GM12878 (cell line): Measurements from ENCODE around the gene METTL21C.

Source experiments
- POLR2A ChIP-seq: IDR thresholded peaks from 2 replicates; pipeline ENCODE4 v1.6.1; 2011; ENCODE audit warnings: low read depth, mild to moderate bottlenecking, low read length
- RAD51 ChIP-seq: fragments of 450-650 bp; IDR thresholded peaks from 2 replicates; pipeline ENCODE4 v1.6.1; 2016; ENCODE audit warnings: moderate library complexity, mild to moderate bottlenecking, inconsistent platforms
- RFX5 ChIP-seq: IDR thresholded peaks from 2 replicates; pipeline ENCODE4 v1.6.1; 2011; ENCODE audit warnings: low read depth, low read length, improper control_type of control experiment
- TCF7 ChIP-seq: IDR thresholded peaks from 2 replicates; pipeline ENCODE4 v1.6.1; 2014; ENCODE audit warnings: antibody characterized with exemption, borderline replicate concordance
- TF ChIP-seq, protein P1 (sequence below): fragments of 450-650 bp; IDR thresholded peaks from 2 replicates; pipeline ENCODE4 v1.6.1; 2018; ENCODE audit warnings: borderline replicate concordance, mild to moderate bottlenecking; ENCODE audit not compliant: partially characterized antibody
- TF ChIP-seq, protein P2 (sequence below): fragments of 450-650 bp; IDR thresholded peaks from 2 replicates; pipeline ENCODE4 v1.6.1; 2017; ENCODE audit warnings: mild to moderate bottlenecking

DNA sequence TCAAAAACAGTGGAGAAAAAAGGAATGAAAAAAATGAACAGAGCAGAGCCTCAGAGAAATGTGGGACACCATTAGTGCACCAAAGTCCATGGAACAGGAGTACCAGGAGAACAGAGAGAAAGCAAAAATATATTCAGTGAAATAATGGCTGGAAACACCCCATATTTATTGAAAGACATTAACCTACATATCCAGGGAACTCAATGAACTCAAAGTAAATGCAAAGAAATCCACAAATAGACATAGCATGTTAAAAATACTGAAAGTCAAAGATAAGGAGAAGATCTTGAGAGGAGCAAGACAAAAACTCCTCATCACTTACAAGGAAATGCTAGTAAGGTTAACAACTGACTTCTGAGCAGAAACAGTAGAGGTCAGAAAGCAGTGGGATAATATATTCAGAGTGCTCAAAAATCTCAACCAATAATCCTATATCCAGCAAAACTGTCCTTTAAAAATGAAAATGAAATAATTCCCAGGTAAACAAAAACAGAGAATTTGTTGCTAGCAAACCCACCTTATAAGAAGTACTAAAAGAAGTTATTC is 35.6 kb downstream of the METTL21C start:
- TF ChIP-seq RAD51 (no peak), RFX5 (no peak), POLR2A (no peak), TCF7 (no peak)
- TF ChIP-seq, protein P1, sequence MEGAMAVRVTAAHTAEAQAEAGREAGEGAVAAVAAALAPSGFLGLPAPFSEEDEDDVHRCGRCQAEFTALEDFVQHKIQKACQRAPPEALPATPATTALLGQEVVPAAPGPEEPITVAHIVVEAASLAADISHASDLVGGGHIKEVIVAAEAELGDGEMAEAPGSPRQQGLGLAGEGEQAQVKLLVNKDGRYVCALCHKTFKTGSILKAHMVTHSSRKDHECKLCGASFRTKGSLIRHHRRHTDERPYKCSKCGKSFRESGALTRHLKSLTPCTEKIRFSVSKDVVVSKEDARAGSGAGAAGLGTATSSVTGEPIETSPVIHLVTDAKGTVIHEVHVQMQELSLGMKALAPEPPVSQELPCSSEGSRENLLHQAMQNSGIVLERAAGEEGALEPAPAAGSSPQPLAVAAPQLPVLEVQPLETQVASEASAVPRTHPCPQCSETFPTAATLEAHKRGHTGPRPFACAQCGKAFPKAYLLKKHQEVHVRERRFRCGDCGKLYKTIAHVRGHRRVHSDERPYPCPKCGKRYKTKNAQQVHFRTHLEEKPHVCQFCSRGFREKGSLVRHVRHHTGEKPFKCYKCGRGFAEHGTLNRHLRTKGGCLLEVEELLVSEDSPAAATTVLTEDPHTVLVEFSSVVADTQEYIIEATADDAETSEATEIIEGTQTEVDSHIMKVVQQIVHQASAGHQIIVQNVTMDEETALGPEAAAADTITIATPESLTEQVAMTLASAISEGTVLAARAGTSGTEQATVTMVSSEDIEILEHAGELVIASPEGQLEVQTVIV = no peak
- TF ChIP-seq, protein P2, sequence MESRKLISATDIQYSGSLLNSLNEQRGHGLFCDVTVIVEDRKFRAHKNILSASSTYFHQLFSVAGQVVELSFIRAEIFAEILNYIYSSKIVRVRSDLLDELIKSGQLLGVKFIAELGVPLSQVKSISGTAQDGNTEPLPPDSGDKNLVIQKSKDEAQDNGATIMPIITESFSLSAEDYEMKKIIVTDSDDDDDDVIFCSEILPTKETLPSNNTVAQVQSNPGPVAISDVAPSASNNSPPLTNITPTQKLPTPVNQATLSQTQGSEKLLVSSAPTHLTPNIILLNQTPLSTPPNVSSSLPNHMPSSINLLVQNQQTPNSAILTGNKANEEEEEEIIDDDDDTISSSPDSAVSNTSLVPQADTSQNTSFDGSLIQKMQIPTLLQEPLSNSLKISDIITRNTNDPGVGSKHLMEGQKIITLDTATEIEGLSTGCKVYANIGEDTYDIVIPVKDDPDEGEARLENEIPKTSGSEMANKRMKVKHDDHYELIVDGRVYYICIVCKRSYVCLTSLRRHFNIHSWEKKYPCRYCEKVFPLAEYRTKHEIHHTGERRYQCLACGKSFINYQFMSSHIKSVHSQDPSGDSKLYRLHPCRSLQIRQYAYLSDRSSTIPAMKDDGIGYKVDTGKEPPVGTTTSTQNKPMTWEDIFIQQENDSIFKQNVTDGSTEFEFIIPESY = no peak
